ENCODE data around the gene TUBB8.
"Not testable (repeated sequence)": the region's sequence is repeated elsewhere in the genome, so short reads cannot be mapped to it uniquely, and the experiment has no call there.

GRCh38 chr10:11260-11659, 37.8 kb downstream of the TUBB8 start:
- TF ChIP-seq POLR2A, CTCF (IDR thresholded peaks at IDR 0.05): not testable (repeated sequence)

Data from adrenal gland (tissue), 5 donors.